Kidney epithelial cell (primary cell): Measurements from ENCODE around the gene RIMBP2. TPM values are rescaled to one million over a fixed set of nuclear protein-coding genes. Genes with fewer than 3 reads are reported as not detected.

ENCODE experiments used
- DNase-seq: peaks from one replicate; pipeline ENCODE4 v3.0.0-alpha.2; 2010; ENCODE audit warnings: low read depth
- H3K27me3 ChIP-seq: 2 replicates; pipeline ENCODE4 v1.6.0; 2011; ENCODE audit warnings: low read length; ENCODE audit not compliant: control insufficient read depth, insufficient read depth
- H3K36me3 ChIP-seq: 2 replicates; pipeline ENCODE4 v1.5.1; 2011; ENCODE audit warnings: low read length; ENCODE audit not compliant: control insufficient read depth, insufficient read depth
- H3K4me3 ChIP-seq: 2 replicates; pipeline ENCODE4 v1.5.1; 2011; ENCODE audit warnings: low read depth, mild to moderate bottlenecking, control low read depth, low read length
- total RNA-seq: library from RNA; depleted of rRNA; stranded (reverse); fragments of >200 nt; gene quantifications from 2 replicates; pipeline ENCODE4 v1.2.3, GENCODE V29; 2015
- TF ChIP-seq, protein P1 (sequence below): IDR thresholded peaks from 2 replicates; pipeline ENCODE4 v1.5.1; 2011; ENCODE audit warnings: mild to moderate bottlenecking, moderate library complexity, low read length, control low read depth, inconsistent platforms; ENCODE audit not compliant: insufficient read depth, poor library complexity, severe bottlenecking

The RIMBP2 gene
- total RNA-seq, 1 donor from 2014 or later: 0.50 TPM

- Histone ChIP-seq H3K27me3 (no peaks in the 10 kb centered on the region), H3K36me3 (no peaks in the 10 kb centered on the region), H3K4me3 (no peak overlapping the region)
- DNase-seq: no peak
- TF ChIP-seq, protein P1, sequence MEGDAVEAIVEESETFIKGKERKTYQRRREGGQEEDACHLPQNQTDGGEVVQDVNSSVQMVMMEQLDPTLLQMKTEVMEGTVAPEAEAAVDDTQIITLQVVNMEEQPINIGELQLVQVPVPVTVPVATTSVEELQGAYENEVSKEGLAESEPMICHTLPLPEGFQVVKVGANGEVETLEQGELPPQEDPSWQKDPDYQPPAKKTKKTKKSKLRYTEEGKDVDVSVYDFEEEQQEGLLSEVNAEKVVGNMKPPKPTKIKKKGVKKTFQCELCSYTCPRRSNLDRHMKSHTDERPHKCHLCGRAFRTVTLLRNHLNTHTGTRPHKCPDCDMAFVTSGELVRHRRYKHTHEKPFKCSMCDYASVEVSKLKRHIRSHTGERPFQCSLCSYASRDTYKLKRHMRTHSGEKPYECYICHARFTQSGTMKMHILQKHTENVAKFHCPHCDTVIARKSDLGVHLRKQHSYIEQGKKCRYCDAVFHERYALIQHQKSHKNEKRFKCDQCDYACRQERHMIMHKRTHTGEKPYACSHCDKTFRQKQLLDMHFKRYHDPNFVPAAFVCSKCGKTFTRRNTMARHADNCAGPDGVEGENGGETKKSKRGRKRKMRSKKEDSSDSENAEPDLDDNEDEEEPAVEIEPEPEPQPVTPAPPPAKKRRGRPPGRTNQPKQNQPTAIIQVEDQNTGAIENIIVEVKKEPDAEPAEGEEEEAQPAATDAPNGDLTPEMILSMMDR: no peak
Observed at GRCh38 chr12:130396667-130397066, 319.4 kb downstream of the RIMBP2 start.

DNA sequence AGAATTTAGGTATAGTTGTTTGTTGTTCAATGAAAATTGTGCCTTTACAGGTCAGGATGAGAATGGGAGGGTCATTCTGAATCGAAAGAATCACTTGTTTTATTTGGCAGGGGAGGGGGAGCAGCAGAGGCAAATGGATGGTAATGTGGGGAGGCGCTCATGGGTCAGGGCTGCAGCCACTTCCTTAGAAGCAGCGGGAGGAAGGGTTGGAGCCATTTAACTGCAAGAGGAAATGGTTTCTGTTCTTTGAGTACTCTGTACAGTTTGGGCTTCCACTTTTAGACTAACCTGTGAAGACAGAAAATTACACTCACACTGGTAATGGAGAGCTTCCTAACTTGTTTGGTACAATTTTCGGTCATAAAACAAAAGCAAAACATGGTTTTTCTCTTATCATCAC lies 321.2 kb downstream of the RIMBP2 start:
- Histone ChIP-seq H3K36me3 (no peaks in the 10 kb centered on the region), H3K4me3 (no peak overlapping the region), H3K27me3 (no peaks in the 10 kb centered on the region)
- DNase-seq: no peak
- TF ChIP-seq, protein P1: no peak

GRCh38 chr12:130391186-130391585 lies 324.9 kb downstream of the RIMBP2 start:
- H3K36me3 ChIP-seq: no peaks in the 10 kb centered on the region
- TF ChIP-seq, protein P1: no peak
- H3K27me3 ChIP-seq: no peaks in the 10 kb centered on the region
- H3K4me3 ChIP-seq: no peak overlapping the region
- no peak for DNase-seq

DNA sequence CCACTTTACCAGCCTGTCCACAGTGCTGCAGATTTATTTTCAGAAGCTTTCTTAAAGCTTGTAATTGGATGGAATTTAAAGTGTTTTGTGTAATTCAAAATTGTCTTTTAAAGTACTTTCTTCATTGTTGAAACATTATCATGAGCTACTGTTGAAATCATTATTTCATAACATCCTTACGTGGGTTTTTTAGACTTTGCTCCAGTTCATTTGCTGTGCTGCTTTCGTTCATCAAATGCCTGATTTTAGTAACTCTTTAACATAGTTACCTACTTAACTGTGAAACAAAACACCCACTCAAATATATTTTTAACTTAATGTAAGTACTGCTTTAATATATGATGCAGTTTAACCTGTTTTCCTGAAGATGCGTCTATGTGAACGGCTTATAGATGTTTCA lies 330.9 kb downstream of the RIMBP2 start:
- Histone ChIP-seq H3K36me3 (no peaks in the 10 kb centered on the region), H3K4me3 (no peak overlapping the region), H3K27me3 (no peaks in the 10 kb centered on the region)
- no peak for DNase-seq
- TF ChIP-seq, protein P1: no peak

- no peaks in the 10 kb centered on the region for H3K36me3 ChIP-seq
- TF ChIP-seq, protein P1: no peak
- no peak for DNase-seq
- H3K27me3 ChIP-seq: no peaks in the 10 kb centered on the region
- no peak overlapping the region for H3K4me3 ChIP-seq
Observed at GRCh38 chr12:130384234-130384633, 331.9 kb downstream of the RIMBP2 start.

GRCh38 chr12:130382818-130383217 lies 333.3 kb downstream of the RIMBP2 start:
- DNase-seq: no peak
- TF ChIP-seq, protein P1: no peak
- Histone ChIP-seq H3K36me3 (no peaks in the 10 kb centered on the region), H3K4me3 (no peak overlapping the region), H3K27me3 (no peaks in the 10 kb centered on the region)
